D721Med (cell line): ENCODE measurements around the gene SLC25A22.

Experiments used
- DNase-seq: peaks from one replicate; pipeline ENCODE4 v3.0.0; 2011; ENCODE audit warnings: low spot score; ENCODE audit not compliant: insufficient read length
- FAIRE-seq: peaks from 2 replicates; lab custom pipeline; 2011; peaks lifted over from hg19 to GRCh38; lab: Jason Lieb, UNC
- CTCF ChIP-seq: IDR thresholded peaks from 2 replicates; pipeline ENCODE4 v1.5.1; 2012; ENCODE audit warnings: mild to moderate bottlenecking, control low read depth; ENCODE audit not compliant: insufficient read depth; ENCODE audit errors: missing control alignments

The SLC25A22 gene

GRCh38 chr11:769887-770641, 28.0 kb downstream of the SLC25A22 start:
- no peak for TF ChIP-seq CTCF
- no peak for FAIRE-seq
- no peak for DNase-seq

- DNase-seq (no peak), FAIRE-seq (no peak)
- TF ChIP-seq CTCF: no peak
Observed at GRCh38 chr11:767238-767637, 30.8 kb downstream of the SLC25A22 start.

- DNase-seq (no peak), FAIRE-seq (no peak)
- TF ChIP-seq CTCF: no peak
Observed at GRCh38 chr11:766936-767210, 31.2 kb downstream of the SLC25A22 start.

- DNase-seq (no peak), FAIRE-seq (no peak)
- no peak for TF ChIP-seq CTCF
Observed at GRCh38 chr11:766106-766935, 31.8 kb downstream of the SLC25A22 start.

GRCh38 chr11:765802-766091, 32.3 kb downstream of the SLC25A22 start:
- FAIRE-seq (no peak), DNase-seq (no peak)
- TF ChIP-seq CTCF: no peak

- DNase-seq (no peak), FAIRE-seq (no peak)
- TF ChIP-seq CTCF: peak; percentile 48
Observed at GRCh38 chr11:765025-765801, 32.9 kb downstream of the SLC25A22 start.
